H1 (cell line): Measurements from ENCODE around the gene SEMA5B. TPM values are rescaled to one million over a fixed set of nuclear protein-coding genes. Genes with fewer than 3 reads are reported as not detected.

Experiments
- CTCF ChIA-PET: fragments of 300-600 bp; sonication (Branson Sonifier 250); formaldehyde crosslinking; loops from one replicate; lab custom pipeline; 2021; ENCODE audit not compliant: partially characterized antibody; lab: Charles Lee
- POLR2A ChIA-PET: fragments of 300-600 bp; sonication (Branson Sonifier 250); formaldehyde crosslinking; loops from one replicate; lab custom pipeline; 2021; ENCODE audit warnings: inconsistent platforms; ENCODE audit not compliant: partially characterized antibody; lab: Charles Lee
- DNase-seq, 2 experiments: peaks; one replicate each; pipeline versions ENCODE4 v3.0.0 to v3.0.0-alpha.2; 2010 to 2022; ENCODE audit warnings: low spot score in 2 of 2, low read depth in 1 of 2, mixed read lengths in 1 of 2
- FAIRE-seq: peaks from 2 replicates; lab custom pipeline; 2011; peaks lifted over from hg19 to GRCh38; lab: Jason Lieb, UNC
- H2AFZ ChIP-seq: 2 replicates; pipeline ENCODE4 v1.8.1; 2012; ENCODE audit warnings: low read length, inconsistent platforms
- H2AK5ac ChIP-seq: 2 replicates; pipeline ENCODE4 v1.6.1; 2013; ENCODE audit warnings: low read depth, low read length
- H2BK120ac ChIP-seq: replicated peaks from 2 replicates; pipeline ENCODE3; 2013; ENCODE audit warnings: low read depth, low read length, inconsistent platforms
- H2BK12ac ChIP-seq: 2 replicates; pipeline ENCODE4 v1.6.1; 2013; ENCODE audit warnings: low read depth, low read length
- H2BK15ac ChIP-seq: 2 replicates; pipeline ENCODE4 v1.6.1; 2013; ENCODE audit warnings: low read length
- H2BK20ac ChIP-seq: 2 replicates; pipeline ENCODE4 v1.6.1; 2013; ENCODE audit warnings: low read length
- H2BK5ac ChIP-seq: 2 replicates; pipeline ENCODE4 v1.6.1; 2013; ENCODE audit warnings: low read depth, low read length
- H3K14ac ChIP-seq: 2 replicates; pipeline ENCODE4 v1.6.1; 2013; ENCODE audit warnings: inconsistent platforms; ENCODE audit not compliant: insufficient read length
- H3K18ac ChIP-seq: 2 replicates; pipeline ENCODE4 v1.6.1; 2013; ENCODE audit warnings: low read length; ENCODE audit errors: extremely low read depth
- H3K23ac ChIP-seq: 2 replicates; pipeline ENCODE4 v1.6.1; 2013; ENCODE audit warnings: inconsistent platforms; ENCODE audit not compliant: insufficient read length
- H3K23me2 ChIP-seq: 2 replicates; pipeline ENCODE4 v1.6.1; 2013; ENCODE audit warnings: low read depth, low read length
- H3K27ac ChIP-seq: 2 replicates; pipeline ENCODE4 v1.6.1; 2011; ENCODE audit warnings: low read depth, low read length, inconsistent platforms
- H3K27me3 ChIP-seq, 4 experiments: replicated peaks in 1 of 4; 1 replicate in 1 of 4; 2 replicates in 3 of 4; pipeline versions ENCODE4 v1.6.1 to v1.8.1; 2011 to 2013; ENCODE audit warnings: low read length in 3 of 4, mild to moderate bottlenecking in 3 of 4, inconsistent platforms in 2 of 4, mixed read lengths in 2 of 4, moderate library complexity in 1 of 4; ENCODE audit not compliant: control insufficient read depth in 3 of 4, insufficient read depth in 3 of 4; ENCODE audit errors: extremely low read depth in 1 of 4
- H3K36me3 ChIP-seq, 4 experiments: 2 replicates each; pipeline versions ENCODE4 v1.6.1 to v1.8.1; 2011 to 2013; ENCODE audit warnings: mild to moderate bottlenecking in 4 of 4, low read length in 3 of 4, moderate library complexity in 2 of 4, control low read depth in 1 of 4, inconsistent platforms in 1 of 4; ENCODE audit not compliant: insufficient read depth in 4 of 4, control insufficient read depth in 2 of 4
- H3K4ac ChIP-seq: replicated peaks from 2 replicates; pipeline ENCODE3; 2013; ENCODE audit warnings: low read length, low read depth, mixed read lengths, inconsistent platforms; ENCODE audit not compliant: insufficient read length
- H3K4me1 ChIP-seq, 4 experiments: replicated peaks in 1 of 4; 1 replicate in 1 of 4; 2 replicates in 3 of 4; pipeline versions ENCODE4 v1.6.1 to v1.8.1; 2011 to 2013; ENCODE audit warnings: low read length in 3 of 4, inconsistent platforms in 2 of 4, mixed read lengths in 1 of 4; ENCODE audit not compliant: insufficient read depth in 4 of 4, control insufficient read depth in 3 of 4
- H3K4me2 ChIP-seq, 2 experiments: 2 replicates each; pipeline versions ENCODE4 v1.6.1 to v1.8.1; 2011 to 2013; ENCODE audit warnings: low read depth in 2 of 2, low read length in 2 of 2, control low read depth in 1 of 2, inconsistent platforms in 1 of 2, mild to moderate bottlenecking in 1 of 2; ENCODE audit not compliant: insufficient read depth in 1 of 2
- H3K4me3 ChIP-seq, 4 experiments: fragments of 200-600, 300-600 bp in 1 of 4; sonication (generic), shearing (Covaris generic), sonication (Bioruptor Twin) in 1 of 4; 2 replicates each; pipeline versions ENCODE4 v1.5.1 to v1.8.1; 2011 to 2016; ENCODE audit warnings: low read length in 4 of 4, low read depth in 3 of 4, control low read depth in 2 of 4, inconsistent platforms in 2 of 4, mild to moderate bottlenecking in 2 of 4, mixed read lengths in 1 of 4, moderate library complexity in 1 of 4; ENCODE audit not compliant: insufficient read depth in 2 of 4; ENCODE audit errors: extremely low read depth in 1 of 4
- H3K56ac ChIP-seq: replicated peaks from 2 replicates; pipeline ENCODE3; 2013; ENCODE audit warnings: low read depth, mild to moderate bottlenecking, mixed read lengths, low read length, inconsistent platforms; ENCODE audit not compliant: insufficient read length
- H3K79me1 ChIP-seq: 2 replicates; pipeline ENCODE4 v1.6.1; 2013; ENCODE audit warnings: low read depth, low read length, control low read depth
- H3K79me2 ChIP-seq, 2 experiments: 2 replicates each; pipeline versions ENCODE4 v1.6.1 to v1.8.1; 2012 to 2013; ENCODE audit warnings: low read length in 2 of 2, mild to moderate bottlenecking in 2 of 2, inconsistent platforms in 1 of 2; ENCODE audit not compliant: insufficient read depth in 2 of 2, control insufficient read depth in 1 of 2
- H3K9ac ChIP-seq, 4 experiments: replicated peaks in 1 of 4; 1 replicate in 1 of 4; 2 replicates in 3 of 4; pipeline versions ENCODE4 v1.6.1 to v1.8.1; 2011 to 2013; ENCODE audit warnings: low read depth in 3 of 4, low read length in 3 of 4, control low read depth in 2 of 4, mild to moderate bottlenecking in 2 of 4, moderate library complexity in 2 of 4, inconsistent platforms in 1 of 4; ENCODE audit errors: extremely low read depth in 1 of 4
- H3K9me3 ChIP-seq, 2 experiments: 2 replicates each; pipeline versions ENCODE4 v1.6.1 to v1.8.1; 2012 to 2013; ENCODE audit warnings: mild to moderate bottlenecking in 2 of 2, moderate library complexity in 2 of 2, control low read depth in 1 of 2, inconsistent platforms in 1 of 2, low read depth in 1 of 2, low read length in 1 of 2, mixed read lengths in 1 of 2; ENCODE audit not compliant: insufficient read depth in 2 of 2
- H4K20me1 ChIP-seq, 2 experiments: replicated peaks in 1 of 2; 2 replicates each; pipeline versions ENCODE3 to v1.8.1; 2011 to 2013; ENCODE audit warnings: inconsistent platforms in 2 of 2, low read length in 2 of 2, mild to moderate bottlenecking in 1 of 2; ENCODE audit not compliant: insufficient read depth in 2 of 2, control insufficient read depth in 1 of 2
- H4K5ac ChIP-seq: 2 replicates; pipeline ENCODE4 v1.6.1; 2013; ENCODE audit warnings: low read length, low read depth, mixed read lengths, inconsistent platforms; ENCODE audit not compliant: insufficient read length
- H4K8ac ChIP-seq: 2 replicates; pipeline ENCODE4 v1.8.0; 2013; ENCODE audit warnings: mild to moderate bottlenecking, moderate library complexity, low read length, inconsistent platforms; ENCODE audit not compliant: insufficient read depth; ENCODE audit errors: extremely low read depth
- H4K91ac ChIP-seq: replicated peaks from 2 replicates; pipeline ENCODE3; 2013; ENCODE audit warnings: low read length, mixed read lengths, inconsistent platforms; ENCODE audit not compliant: insufficient read length
- BACH1 ChIP-seq: IDR thresholded peaks from 2 replicates; pipeline ENCODE4 v1.6.1; 2012; ENCODE audit warnings: low read length, improper control_type of control experiment
- KDM5A ChIP-seq: fragments of 200-600 bp; IDR thresholded peaks from 2 replicates; pipeline ENCODE4 v1.7.1; 2012; ENCODE audit warnings: mild to moderate bottlenecking, low read length, inconsistent platforms, mixed read lengths
- WGBS, 2 experiments: shearing (Covaris generic) in 1 of 2; methylation state at CpG; one replicate each; pipeline versions ENCODE4 v1.1.6 to v1.1.7; 2013 to 2015; ENCODE audit warnings: low lambda C conversion rate in 2 of 2, mixed read lengths in 2 of 2, inconsistent platforms in 1 of 2, low coverage in 1 of 2, missing lambda C conversion rate in 1 of 2; ENCODE audit not compliant: insufficient replicate concordance in 2 of 2, insufficient coverage in 1 of 2, insufficient read length in 1 of 2; ENCODE audit errors: extremely low coverage in 1 of 2, missing lambda C conversion rate in 1 of 2; 5-methylcytosine and 5-hydroxymethylcytosine counted together
- polyA plus RNA-seq, 7 experiments: library from polyadenylated mRNA; depleted of rRNA in 3 of 7; stranded (reverse) in 5 of 7; unstranded in 2 of 7; fragments of >200 nt in 5 of 7; fragments of 200-250 nt in 2 of 7; gene quantifications; 1 replicate in 5 of 7; 2 replicates in 1 of 7; 4 replicates in 1 of 7; pipeline versions ENCODE4 v1.2.1 to v1.2.3, GENCODE V29; 2011 to 2013; ENCODE audit warnings: missing spikeins in 2 of 7, mixed read lengths in 2 of 7
- total RNA-seq: library from RNA; stranded (reverse); fragmentation: NEBNext Ultra II Directional; extraction: Animal tissue kit (Norgen Biotek cat#: 25700); gene quantifications from 2 replicates; pipeline ENCODE4 v1.2.1, GENCODE V29; 2021

Gene SEMA5B
- total and polyA plus RNA-seq, 2 of the 8 experiments (the other 6 are each of a cell fraction or from before 2014, with no cell fraction given), result 13.1 to 22.4 TPM

DNA sequence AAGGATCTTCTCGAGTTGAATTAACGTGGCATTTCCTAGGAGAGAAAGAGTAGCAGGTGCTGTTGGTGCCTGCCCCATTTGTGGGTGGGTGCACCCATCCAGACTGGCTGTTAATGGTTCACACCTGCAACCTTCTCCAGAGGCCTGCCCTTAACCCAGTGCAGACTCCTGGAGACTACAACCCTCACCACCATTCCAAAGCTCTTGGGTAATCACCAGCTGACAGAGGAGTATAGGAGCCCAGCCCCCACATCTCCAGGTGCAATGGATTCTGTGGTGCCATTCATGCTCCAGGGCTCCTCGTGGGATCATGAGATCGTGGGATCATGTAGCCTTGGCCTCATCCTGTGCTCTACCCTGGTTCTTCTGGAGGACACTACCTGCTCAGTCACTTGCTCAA is 60.2 kb downstream of the SEMA5B start:
- ChIA-PET POLR2A (no interaction called here), CTCF (interaction anchor here (1.0 to 3.9 kb wide), 4 partner anchors 20 to 62 kb away, joined by 4 to 17 read pairs (median 6); no protein-coding TSS in a partner anchor)
- H3K4me1 ChIP-seq, result peaks cover 0 to 2% (median 0%) of the 10 kb centered on the region in 4 experiments; a peak in 2 of 7 replicates

More for the DNA sequence above, 60.2 kb downstream of the SEMA5B start:
- Histone ChIP-seq H2BK12ac (no peak overlapping the region), H2BK120ac (no peak overlapping the region), H2AFZ (no peak overlapping the region), H4K91ac (no peak overlapping the region), H3K79me1 (no peaks in the 10 kb centered on the region), H3K18ac (no peak overlapping the region), H3K23me2 (no peaks in the 10 kb centered on the region), H2BK20ac (no peak overlapping the region), H3K14ac (no peak overlapping the region), H3K56ac (no peak overlapping the region), H3K79me2 (no peaks in the 10 kb centered on the region), H4K5ac (no peak overlapping the region), H2AK5ac (no peak overlapping the region), H3K27ac (no peak overlapping the region), H3K9me3 (no peaks in the 10 kb centered on the region), H3K36me3 (no peaks in the 10 kb centered on the region), H2BK15ac (no peak overlapping the region), H4K8ac (no peak overlapping the region), H3K4me3 (no peak overlapping the region), H2BK5ac (no peak overlapping the region), H3K9ac (no peak overlapping the region), H3K4me2 (no peak overlapping the region), H3K4ac (no peak overlapping the region), H3K27me3 (no peaks in the 10 kb centered on the region), H4K20me1 (peaks cover 0 to 2% of the 10 kb centered on the region in 2 experiments), H3K23ac (no peak overlapping the region)
- no peak for FAIRE-seq
- DNase-seq, result no peak
- WGBS, 2 experiments, result 95% methylated on average over 3 of the region's 4 CpGs; no CpG with 5 or more reads in 1 of the 2 experiments
- TF ChIP-seq BACH1 (no peak), KDM5A (no peak)
